DND-41 (cell line): Measurements from ENCODE around the gene FTO.

Source experiments
- CTCF ChIP-seq: IDR thresholded peaks from 2 replicates; pipeline ENCODE4 v1.5.1; 2012; ENCODE audit warnings: borderline replicate concordance, low read length, moderate library complexity, mild to moderate bottlenecking; ENCODE audit not compliant: poor library complexity, severe bottlenecking; ENCODE audit errors: extremely low read depth
- EZH2 ChIP-seq: IDR thresholded peaks from 3 replicates; pipeline ENCODE4 v1.6.1; 2012; ENCODE audit warnings: borderline replicate concordance, low read depth, mild to moderate bottlenecking, moderate library complexity, low read length, inconsistent platforms; ENCODE audit not compliant: severe bottlenecking

- TF ChIP-seq CTCF: no peak
- TF ChIP-seq EZH2: no peak
These were observed 66.7 kb downstream of the FTO start for GRCh38 chr16:53770641-53771040.
